GM19025 (cell line): Measurements from ENCODE around the gene DIS3L.
A peak's percentile ranks its signal among the peaks of the same experiment; 100 is the strongest.
"Not testable (repeated sequence)": the region's sequence is repeated elsewhere in the genome, so short reads cannot be mapped to it uniquely, and the experiment has no call there.

Source experiments
- ATAC-seq: cut with Tn5 transposase; IDR thresholded peaks from one replicate; pipeline ENCODE4 v1.9.1; 2021; ENCODE audit warnings: mild to moderate bottlenecking, low read depth, moderate library complexity; ENCODE audit not compliant: unreplicated experiment

Gene DIS3L

DNA sequence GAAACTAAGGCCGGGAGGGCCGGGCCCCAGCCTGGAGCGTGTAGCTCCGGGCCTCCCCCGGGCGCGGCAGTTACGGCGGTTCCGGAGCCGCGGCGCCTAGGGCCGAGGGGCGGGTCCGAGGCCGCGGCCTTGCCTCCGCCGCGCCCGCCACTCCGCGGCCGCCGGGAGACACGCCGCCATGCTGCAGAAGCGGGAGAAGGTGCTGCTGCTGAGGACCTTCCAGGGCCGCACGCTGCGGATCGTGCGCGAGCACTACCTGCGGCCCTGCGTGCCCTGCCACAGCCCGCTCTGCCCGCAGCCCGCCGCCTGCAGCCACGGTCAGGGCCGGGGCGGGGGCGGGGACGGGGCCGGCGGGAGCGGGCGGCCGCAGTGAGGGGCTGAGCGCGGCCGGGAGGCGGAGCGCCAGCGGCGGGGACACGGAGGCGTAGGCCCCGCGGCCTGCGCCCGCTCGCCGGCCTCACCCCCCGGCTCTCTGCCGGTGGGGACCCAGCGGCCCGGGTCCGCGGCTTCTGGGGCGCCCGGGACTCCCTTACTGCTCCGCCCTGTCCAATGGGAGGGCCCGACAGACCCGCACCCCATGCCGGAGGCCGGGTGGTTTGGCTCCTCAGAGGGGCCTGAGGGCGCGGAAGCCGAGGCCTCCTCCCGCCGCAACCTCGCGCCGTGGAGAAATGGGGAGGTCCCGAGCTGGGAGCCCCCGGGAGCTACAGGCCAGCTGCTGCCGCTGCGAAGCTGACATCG, at the start of gene DIS3L:
Gene DIS3L, plus strand, starts transcription at position 150 of the 738 bp plus-strand sequence. Its CDS starts 29 bp downstream, at position 179.
- peak; percentile 66 for ATAC-seq

DNA sequence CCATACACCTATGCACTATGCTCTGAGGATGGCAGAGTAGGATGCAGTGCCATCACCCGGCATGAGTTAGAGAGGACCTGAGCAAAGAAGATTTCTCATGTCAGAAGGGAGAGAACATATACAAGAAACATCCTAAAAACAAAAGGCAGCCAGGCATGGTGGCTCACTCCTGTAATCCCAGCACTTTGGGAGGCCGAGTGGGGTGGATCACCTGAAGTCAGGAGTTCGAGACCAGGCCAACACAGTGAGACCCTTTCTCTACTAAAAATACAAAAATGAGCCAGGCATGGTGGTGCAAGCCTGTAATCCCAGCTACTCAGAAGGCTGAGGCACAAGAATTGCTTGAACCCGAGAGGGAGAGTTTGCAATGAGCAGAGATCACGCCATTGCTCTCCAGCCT, 47.5 kb upstream of the DIS3L start:
- not testable (repeated sequence) for ATAC-seq

DNA sequence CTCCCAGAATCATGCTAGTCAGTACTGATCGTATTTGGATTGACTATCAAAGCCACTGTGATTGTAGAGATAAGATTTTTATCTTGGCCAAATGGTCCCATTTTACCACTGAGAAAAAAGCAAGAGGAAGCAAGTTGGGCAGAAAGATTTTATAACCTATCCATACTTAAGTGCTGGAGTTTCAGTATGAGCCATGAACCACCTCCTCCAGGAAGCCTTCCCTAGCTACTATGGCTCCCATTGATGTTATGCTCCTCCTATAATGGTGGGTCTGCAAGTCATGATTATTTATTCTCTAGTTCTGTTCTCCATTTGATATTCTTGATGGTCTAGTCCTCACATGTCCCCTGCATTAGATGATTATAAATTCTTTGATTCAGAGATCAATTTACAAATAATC, 46.4 kb upstream of the DIS3L start:
- ATAC-seq = no peak

DNA sequence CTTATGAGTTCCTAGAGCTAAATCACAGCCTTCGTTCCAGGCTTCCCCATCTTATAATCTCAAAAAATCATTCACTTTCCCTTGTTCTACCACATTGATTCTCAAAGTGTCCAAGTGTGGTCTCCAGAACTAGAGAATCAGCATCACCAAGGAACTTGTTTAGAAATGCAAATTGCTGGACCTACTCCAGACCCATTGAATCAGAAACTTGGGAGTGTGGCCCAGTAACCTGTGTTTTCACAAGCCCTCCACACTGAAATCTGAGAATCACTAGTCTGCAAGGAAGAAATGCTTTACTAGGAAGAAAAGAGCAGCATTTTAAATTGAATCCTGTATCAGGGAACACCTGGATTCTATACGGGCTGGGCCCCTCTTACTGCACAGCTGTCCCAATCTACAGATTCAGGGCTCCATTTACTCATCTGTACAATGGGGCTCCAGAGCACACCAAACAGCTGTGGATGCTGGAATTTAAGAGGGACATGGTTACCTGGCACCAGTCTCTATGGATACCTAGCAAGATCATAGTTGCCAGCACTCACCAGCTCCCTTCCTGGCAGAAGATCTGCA, 43.7 kb upstream of the DIS3L start:
- ATAC-seq = no peak

DNA sequence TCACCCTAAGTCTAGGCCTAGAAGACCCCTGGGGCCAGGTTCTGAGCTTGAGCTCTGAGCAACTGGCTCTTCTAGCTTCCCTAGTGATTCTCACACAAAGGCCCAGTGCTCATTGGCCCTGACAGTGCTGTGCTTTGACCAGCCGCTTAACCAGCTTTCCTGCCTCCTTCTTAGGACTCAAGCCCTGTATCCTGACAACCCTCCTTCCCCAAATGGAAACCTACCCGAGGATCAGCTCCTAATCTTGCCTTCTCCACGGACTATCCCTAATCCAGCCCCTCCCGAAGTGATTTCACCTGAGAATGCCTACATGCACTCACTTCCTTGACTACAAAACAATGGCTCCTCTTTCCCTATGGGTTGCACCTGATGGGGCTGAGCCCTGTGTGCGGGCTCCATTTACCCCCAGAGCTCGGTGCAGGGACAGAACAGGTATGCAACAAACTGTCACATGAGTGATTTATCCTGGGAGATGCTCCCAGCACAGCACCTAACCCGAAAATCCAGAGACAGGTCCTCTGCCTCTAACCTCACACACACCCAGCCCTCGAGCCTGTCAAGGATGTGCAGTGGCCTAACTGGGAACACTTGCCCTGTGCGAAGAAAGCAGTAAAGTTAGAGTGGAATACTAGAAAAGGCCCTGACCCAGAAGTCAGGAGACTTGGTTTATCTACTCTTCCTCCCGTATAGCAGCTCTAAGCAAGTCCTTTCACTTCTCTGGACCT, 42.1 kb upstream of the DIS3L start:
- no peak for ATAC-seq

DNA sequence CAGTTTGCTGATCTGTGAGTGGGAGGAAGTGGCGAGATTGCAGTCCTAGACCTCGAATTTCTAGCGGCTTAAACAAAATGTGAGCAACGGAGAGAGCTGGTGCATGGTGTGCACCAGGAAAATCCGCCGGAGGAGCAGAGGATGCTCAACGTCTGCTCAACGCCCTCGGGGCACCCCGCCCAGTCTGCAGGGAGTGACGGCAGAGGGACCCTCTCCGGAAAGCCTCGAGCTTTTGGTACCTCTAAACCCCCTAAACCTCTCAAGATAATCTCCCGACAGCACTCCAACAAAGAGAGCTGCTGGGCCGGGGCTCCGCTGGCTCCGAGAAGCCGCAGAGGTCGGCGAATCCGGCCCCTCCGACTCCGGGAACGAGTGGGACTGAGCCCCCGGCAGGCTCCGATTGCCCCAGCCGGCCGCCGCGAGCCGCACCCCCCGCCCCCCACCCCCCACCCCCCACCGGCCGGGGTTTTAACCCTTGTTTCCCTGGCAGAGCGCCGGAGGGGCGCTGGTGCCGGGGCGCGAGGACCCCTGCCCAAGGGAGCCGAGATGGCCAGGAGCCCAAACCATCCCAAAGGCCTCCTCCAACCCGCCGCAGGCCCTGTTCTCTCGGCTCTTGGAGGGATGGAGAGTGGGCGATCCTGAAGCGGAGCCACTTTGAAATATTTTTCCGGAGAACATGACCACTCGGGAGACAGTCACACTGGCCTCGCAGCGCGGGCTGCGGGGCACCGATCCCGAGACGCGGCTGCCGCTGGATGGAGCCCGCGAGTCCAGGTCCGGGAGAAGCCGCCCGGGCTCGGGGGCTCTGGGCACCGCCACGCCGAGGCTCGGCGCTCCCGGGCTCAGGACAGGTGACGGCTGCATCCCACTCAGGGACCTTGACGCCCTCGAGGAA, 41.3 kb upstream of the DIS3L start:
- ATAC-seq = no peak

DNA sequence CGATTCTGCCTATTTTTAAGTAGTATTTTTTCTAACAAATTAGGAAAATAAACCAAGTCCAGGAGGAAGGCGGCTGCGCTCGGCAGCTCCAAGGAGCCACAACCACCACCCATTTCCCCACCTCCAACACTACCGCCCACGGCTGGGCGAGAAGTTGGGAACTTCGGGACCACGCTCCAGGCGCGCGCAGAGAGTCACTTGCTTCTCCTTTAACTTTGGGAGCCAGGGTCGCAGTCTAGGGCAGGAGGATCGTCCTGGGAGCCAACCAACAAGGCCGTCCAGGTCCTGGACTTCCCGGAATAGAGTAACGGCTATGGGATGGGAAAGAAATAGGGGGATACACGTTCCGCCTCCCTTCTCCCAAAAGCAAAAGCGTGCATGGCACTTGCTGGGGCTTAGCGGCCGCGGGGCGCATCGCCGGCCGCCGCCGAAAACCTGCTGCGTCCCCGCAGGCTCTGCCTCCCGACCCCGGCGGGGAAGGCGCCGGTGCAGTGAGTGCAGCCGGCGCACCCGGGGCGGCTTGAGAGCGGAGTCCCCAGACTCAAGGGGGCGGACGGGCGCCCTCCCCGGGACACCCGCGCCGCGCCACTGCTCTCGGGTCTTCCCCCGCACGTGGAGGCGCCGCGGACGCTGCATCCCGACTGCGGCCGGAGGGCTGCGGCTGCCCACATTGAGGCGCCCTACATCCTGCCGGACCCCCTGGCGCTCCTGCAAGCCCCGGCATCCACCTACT, 40.5 kb upstream of the DIS3L start:
- ATAC-seq = no peak

DNA sequence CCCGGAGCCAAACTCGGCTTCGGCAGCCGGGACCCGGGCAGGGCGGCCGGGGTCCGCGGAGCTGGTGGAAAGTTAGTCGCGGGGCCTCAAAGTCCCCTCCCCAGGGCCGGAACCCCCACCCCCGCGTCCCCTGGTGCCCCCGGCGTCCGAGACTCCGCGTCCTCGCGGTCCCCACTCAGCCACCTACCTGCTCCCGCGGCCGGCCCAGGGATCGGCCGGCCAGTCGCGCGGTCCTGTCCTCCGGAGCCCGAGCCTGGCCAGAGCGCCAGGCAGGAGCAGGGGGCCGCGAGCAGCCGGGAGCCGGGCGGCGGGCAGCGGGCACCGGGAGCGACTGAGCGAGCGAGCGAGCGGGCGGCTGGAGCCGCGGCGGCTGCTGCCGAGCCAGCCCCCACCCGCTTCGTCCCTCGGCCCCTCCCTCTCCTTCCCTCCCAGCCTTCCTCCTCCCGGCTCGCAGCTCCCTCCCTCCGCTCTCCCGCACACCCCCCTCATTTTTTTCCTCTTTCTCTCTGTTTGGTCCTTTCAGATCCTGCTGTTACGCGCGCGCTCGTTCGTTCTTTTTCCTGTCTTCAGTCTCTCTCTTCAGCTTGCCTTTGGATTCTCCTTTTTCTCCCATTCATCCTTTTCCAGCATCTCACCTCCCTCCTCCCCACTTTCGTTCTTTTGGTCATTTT, 39.8 kb upstream of the DIS3L start, which contains the start of gene MEGF11:
Gene MEGF11, minus strand, starts transcription at position 333 of the 671 bp plus-strand sequence. CDS start 125,347 bp downstream, outside the sequence.
- ATAC-seq = no peak

DNA sequence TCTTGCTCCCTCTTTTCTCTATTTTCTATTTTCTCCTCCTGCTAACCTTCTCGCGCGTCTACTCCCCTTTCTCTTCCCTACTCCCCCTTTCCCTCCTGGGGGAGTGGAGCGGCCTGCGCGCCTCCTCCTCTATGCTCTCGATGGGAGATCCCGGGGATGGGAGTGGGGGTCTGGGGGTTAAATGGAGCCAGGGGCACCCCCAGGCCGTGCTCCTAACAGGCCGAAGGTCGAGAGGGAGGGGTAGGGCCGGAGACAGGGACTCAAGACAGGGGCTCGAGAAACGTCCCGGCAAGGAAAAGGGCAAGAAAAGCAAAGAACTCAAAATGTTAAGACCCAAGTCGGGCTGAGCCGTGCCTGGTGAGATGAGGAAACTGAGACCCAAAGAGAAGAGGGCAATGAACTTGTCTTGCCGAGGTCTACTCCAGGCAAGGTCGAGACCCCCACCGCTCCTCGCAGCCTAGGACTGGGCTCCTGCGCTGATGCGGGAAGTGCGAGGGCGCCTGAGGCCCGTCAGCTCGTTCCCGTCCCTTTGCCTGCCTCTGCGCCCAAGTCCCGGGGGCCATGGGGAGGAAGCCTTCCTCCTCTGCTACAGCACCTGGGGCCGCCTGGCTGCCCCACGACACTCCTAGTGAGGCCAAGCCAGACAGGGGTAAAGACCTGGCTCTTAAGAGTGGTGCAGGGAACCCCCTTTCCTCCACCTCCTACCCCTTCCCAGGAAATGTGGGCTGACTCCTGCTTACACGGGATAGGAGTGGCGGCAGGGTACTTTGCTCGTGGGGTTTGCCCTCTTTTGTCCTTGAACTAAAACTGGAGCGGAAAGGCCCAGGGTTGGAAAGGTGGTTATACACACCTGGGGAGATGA, 39.0 kb upstream of the DIS3L start:
- no peak for ATAC-seq

DNA sequence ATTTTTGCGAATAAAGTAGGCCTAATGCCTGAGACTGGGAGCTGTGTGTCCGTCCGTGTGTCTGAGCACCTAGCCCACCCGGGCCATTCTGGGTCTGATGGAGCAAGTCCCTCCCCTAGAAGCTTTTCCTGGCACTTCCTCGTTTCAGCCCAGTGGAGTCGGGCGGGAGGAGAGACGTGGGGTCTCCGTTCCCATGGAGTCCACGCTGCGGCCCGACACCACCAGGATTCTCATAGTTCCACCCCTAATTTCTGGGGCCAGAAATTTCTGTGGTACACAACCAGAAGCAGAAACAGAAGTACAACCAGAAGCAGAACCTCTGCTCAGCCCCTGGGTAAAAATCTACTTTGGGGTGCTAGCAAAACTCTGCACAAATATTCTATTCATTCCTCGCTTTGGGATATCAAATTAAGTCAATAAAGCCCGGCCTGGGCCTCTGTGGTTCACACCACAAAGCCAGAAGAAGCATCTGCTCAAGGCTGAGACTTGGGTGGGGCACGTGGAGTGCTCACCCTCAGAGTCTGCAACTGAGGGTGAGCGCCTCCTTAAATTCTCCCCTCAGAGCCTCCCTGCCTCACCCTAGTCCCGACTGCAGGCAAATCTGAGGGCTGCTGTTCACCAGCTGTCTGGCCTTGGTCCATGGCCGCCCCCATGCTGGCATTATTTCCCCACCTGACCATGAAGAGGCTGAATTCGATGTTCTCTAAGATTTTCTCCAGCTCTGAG, 38.3 kb upstream of the DIS3L start:
- no peak for ATAC-seq

DNA sequence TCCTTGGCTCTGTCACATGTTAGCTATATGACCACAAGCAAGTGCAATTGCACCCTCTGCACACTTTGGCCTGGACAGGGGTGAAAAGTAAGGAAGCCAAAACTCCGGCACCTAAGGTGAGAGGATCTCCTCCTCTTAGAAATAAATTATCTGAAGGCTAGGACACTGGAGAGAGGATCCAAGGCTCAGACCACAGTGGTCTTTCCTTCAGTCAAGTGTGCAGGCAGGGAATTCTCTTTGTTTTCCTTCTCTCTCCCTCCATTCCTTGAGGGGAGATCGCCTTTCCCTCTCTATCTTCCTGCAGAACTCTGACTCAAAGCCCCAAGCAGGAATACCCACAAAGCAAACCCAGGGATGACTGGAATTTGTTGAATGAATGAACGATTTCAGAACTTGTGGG, 36.7 kb upstream of the DIS3L start:
- no peak for ATAC-seq

DNA sequence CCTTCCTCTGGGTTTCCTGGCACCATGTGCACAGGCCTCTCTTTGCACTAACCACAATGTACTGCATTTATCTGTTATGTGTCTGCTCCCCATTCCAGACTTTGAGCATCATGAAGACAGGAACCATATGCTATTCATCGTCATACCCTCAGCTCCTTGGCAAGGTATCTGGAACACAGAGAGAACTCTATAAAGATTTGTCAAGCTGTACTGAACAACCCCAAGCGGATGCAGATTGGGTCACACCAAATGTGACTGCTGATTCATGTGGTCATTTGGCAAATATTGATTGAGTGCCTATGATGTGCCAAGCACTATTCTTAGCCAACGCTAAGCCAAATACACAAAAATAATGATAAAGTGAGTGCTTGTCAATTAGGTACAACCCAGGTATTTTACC, 32.3 kb upstream of the DIS3L start:
- ATAC-seq = no peak

DNA sequence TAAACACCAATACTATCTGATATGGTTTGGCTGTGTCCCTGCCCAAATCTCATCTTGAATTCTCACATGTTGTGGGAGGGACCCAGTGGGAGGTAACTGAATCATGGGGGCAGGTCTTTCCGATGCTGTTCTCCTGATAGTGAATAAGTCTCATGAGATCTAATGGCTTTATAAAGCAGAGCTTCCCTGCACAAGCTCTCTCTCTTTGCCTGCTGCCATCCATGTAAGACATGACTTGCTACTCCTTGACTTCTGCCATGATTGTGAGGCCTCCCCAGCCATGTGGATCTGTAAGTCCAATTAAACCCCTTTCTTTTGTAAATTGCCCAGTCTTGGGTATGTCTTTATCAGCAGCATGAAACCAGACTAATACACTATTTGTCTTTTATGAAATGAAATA, 30.5 kb upstream of the DIS3L start:
- ATAC-seq = not testable (repeated sequence)

DNA sequence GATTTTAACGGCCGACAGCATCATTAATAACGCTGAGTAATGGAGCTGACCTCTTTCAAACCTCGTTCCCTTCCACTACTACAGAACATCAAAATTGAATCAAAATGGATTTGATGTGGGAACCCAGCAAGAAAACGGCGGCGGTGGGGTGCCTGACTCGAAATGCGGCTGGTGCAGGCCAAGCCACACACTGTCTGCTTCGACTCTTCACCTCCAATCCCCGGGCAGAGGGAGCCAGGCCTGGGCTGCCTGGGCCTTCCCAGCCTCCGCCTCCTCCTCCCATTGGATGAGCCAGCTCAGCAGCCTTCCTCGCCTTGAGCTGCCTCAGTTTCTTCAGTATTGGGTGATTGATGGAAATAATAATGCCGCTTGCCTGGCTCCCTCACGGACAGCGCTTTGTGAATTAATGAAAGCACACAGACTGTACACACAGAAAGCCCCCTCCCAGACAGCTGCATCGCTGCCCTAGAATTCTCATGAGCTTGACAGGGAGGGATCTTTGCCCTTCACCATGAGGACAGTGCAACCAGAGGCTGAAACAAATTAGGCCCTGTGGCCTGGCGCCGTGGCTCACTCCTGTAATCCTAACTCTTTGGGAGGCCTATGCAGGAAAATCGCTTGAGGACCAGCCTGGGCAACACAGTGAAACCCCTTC, 28.4 kb upstream of the DIS3L start:
- ATAC-seq = no peak

DNA sequence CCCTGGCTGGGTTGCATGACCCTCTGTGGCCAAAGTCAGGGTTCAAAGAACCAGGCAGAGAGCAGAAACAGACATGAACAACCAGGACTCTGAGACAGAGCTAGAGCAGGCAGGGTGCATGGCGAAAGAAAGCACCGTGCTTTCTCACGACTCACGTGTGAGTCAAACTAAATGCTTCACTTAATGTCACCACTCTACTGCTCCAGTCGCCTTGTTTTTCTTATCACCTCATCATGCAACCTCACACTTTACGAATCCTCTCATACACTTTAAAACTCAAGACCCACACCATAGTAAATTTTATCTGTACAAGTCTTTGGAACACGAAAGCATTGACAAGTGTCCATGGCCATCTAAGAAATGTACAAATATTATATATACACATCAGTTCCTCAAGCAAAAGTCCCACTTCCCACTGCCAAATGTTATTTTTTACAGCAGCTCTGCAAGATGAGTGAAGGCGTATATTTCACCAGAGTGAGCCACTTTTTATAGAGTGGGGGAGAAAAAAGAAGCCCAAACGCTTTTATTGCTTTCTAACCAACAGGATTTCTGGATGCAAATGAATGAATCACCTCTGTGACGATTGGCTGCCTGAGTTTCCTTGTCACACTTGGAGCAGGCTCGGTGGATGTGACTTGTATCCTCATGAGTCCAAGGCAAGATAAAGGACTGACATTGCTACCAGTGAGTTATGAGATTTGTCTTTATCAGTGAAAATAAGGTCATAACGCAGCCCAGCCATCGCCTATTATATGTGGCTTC, 23.9 kb upstream of the DIS3L start:
- no peak for ATAC-seq

DNA sequence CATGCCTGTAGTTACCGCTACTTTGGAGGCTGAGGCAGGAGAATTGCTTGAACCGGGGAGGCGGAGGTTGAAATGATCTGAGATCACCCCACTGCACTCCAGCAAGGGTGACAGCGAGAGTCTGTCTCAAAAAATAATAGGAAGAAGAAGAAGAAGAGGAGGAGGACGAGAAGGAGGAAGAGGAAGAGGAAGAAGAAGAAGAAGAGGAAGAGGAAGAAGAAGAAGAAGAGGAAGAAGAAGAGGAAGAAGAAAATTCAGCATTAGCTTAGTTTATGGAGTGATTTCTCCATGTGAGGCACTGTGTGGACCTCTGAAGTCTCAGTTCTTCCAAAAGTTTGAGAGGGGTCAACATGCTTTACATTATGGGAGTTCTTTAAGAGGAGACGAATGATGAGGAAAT, 22.4 kb upstream of the DIS3L start:
- no peak for ATAC-seq

DNA sequence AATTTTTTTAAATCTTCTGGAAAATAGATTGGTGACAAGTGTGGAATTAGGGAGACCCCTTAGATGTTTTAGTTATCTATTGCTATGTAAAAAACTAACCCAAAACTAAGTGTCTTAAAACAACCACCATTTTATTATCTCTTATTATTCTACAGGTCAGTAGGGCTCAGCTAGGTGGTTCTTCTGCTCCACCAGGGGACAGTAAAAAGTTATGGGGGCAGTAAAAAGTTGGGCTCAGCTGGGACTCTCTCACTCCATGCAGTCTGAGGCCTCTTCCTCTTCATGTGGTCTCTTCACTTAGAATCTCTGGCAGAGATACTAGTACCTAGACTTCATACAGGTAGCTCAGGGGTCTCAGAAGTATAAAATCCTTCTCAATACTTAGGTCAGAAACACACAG, 18.0 kb upstream of the DIS3L start:
- ATAC-seq = no peak
